ENCODE measurements around the gene AKIRIN2.

Gene AKIRIN2

GRCh38 chr6:87664921-87665485 is 37.0 kb downstream of the AKIRIN2 start:
- H3K4me3 ChIP-seq, result no peak overlapping the region
- H3K27ac ChIP-seq, result peak overlapping the region in 1 of 21 experiments; percentile 42

- Histone ChIP-seq H3K27ac (no peak overlapping the region), H3K4me3 (no peak overlapping the region)
Measured at GRCh38 chr6:87663434-87663833, 38.6 kb downstream of the AKIRIN2 start.

GRCh38 chr6:87661503-87661902 is 40.5 kb downstream of the AKIRIN2 start:
- H3K4me3 ChIP-seq, result no peak overlapping the region
- H3K27ac ChIP-seq, result no peak overlapping the region

GRCh38 chr6:87661016-87661415 is 41.0 kb downstream of the AKIRIN2 start:
- H3K27ac ChIP-seq, result no peak overlapping the region
- H3K4me3 ChIP-seq, result no peak overlapping the region

- Histone ChIP-seq H3K4me3 (no peak overlapping the region), H3K27ac (no peak overlapping the region)
Measured at GRCh38 chr6:87660226-87660911, 41.7 kb downstream of the AKIRIN2 start.

DNA sequence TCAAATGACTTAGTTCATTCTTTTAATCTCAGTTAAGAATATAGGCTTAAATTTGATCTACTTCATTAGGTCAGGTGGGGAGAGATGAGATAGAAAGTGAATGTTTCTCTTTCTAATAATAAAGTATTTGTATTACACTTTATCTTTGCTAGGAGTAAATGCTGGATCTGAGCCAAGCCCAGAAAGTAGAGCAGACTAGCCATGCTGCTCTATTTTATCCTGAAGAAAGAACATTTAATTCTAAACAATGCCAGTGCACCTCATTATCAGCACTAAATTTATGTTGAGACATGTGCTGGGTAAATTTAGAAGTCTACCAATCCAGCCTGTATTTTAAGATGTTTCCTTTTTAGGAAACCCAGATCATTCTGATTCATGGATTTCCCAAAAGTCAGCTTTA is 43.5 kb downstream of the AKIRIN2 start:
- H3K27ac ChIP-seq, result no peak overlapping the region

DNA sequence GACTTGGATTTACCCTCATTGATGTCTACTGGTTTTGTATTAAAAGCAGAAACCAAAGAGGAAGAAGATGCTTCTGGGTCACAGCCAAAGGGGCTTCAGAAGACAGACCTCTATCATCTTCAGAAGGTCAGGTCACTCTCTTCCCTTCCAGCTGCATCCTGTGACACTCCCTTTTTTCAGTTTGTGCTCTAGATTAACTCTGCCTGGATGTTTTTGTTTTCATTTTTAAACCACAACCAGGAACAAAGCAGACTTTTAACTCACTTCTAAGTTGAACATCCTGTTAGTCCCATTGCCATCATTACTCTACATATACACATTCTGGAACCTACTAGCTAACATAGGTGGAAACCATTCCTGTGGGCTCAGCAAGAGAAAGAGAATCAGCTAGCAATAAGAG is 45.2 kb downstream of the AKIRIN2 start:
- H3K4me3 ChIP-seq, result no peak overlapping the region
- H3K27ac ChIP-seq, result peak overlapping the region in 1 of 21 experiments; percentile 11

More for the DNA sequence above, 43.5 kb downstream of the AKIRIN2 start:
- no peak overlapping the region for H3K4me3 ChIP-seq

DNA sequence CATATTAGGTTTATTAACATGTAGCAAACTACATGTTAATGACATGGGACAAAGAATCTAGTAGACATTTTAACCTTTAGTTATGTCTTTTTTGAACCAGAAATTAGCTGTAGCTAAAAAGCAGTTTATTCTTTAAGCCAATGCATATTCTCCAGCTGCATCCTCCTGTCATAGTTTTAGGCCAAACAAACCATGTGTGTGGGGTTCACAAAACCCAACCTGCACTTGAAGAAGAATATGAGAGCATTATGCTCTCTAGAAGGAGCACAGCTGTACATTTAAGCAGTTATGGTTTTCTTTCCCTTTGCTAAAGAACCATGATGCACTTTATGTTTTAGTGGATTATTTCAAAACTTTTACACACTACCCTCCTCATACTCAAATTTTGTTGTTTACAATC is 46.2 kb downstream of the AKIRIN2 start:
- Histone ChIP-seq H3K27ac (no peak overlapping the region), H3K4me3 (no peak overlapping the region)

DNA sequence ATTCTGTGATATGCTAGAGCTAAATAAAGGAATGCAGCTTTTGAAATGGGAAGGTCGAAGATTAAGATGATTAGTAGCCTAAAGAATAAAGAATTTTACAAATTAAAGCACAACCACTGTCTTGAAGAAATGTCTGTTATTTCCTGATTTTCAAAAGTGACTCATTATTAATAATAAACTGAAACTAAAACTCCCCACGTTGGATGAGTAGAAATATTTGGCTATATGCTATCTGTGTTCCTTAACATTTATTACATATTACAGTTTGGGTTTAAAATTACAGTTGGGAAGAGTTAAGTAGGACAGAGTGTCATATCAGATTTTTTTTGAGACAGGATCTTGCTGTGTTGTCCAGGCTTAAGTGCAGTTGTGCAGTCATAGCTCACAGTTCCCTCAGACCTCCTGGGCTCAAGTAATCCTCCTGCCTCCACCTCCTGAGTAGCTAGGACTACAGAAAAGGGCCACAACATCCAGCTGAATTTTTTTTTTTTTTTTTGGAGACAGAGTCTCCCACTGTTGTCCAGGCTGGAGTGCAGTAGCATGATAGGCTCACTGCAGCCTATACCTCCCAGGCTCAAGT is 47.1 kb downstream of the AKIRIN2 start:
- Histone ChIP-seq H3K27ac (no peak overlapping the region), H3K4me3 (no peak overlapping the region)

GRCh38 chr6:87654122-87654521 is 47.9 kb downstream of the AKIRIN2 start:
- Histone ChIP-seq H3K27ac (no peak overlapping the region), H3K4me3 (no peak overlapping the region)

DNA sequence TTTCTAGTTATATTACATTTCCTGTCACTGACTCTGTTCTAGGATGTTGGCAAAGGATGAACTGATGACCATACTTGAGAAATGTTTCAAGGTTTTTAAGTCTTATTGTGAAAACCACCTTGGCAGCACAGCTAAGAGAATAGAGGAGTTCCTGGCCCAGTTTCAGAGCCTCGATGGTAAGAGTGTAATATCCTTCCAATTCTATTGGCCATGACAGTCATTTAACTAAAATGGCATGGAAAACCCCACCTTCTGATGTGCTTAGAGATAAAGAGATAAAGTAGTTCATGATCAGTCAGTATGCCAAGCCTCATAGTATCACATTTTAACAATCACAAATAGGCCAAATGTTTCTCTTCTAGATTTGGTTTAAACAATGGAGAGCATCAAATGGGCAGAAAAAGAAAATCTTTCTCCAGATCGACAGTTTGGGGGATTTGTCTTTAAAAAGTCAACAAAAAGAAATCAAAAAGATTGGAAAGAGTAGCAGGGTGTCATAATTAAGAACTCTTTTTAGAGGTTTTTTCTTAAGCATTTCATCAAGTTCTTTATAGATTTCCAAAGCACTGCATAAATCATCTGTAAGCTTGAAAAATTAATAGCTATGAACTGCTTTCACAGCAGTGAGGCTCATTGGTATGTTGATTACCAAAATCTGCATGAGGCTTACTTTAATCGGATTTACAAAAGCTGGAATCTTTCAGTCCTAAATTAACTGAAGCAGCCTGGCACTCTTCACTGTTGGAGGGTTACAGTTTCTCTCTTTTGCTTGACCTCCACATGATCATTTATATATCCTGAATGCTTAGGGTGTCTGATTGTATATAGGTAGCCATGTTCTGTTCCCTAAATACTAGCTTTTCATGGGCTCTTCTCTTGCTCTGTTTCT is 48.7 kb downstream of the AKIRIN2 start:
- Histone ChIP-seq H3K4me3 (no peak overlapping the region), H3K27ac (no peak overlapping the region)

GRCh38 chr6:87645080-87645479 is 57.0 kb downstream of the AKIRIN2 start:
- H3K4me3 ChIP-seq, result no peak overlapping the region
- H3K27ac ChIP-seq, result peak overlapping the region in 4 of 21 experiments; percentile 17 to 49 (median 23)

DNA sequence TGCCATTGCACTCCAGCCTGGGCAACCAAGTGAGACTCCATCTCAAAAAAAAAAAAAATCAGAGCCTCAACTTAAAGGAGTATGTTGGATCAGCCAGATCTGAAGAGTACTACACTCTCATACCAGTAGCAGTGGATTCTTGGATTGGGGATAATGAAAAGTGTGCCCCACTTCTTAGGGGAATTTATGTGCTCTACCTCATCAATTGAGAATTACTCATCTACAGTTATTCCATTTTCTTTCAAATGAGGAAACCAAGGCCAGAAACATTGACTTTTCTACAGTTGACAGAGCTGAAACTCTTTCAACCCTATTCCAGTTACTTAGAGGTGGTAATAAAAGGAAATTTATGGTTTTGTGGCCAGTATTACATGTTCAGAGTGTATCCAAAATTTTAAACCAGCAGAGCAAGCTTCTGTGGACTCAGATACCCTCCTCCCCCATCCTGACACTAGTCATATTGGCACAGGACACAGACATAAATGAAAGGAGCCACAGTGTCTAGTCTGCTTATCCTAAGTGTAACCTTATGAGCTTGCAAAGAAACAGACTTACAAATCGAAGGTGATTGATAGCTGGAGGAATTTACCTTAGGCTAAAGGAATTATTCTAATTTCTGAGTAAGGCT is 60.9 kb downstream of the AKIRIN2 start:
- Histone ChIP-seq H3K27ac (no peak overlapping the region), H3K4me3 (no peak overlapping the region)

DNA sequence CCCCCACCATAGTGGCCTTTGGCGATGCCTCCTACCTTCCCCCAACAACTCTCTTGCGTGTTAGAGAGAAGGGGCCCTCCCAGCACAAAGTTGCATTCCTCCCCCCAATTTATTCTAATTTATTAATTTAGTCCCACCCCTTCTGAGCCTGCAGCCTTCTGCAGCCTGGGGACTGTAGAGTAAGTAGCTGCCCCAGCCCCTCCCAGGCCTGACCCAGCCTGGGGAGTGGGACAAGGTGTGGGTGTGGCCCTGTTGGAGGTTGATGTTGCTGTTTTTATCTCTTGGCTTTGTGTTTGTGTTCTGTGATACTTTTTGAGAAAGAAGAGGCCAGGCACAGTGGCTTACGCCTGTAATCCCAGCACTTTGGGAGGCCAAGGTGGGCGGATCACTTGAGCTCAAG is 62.7 kb downstream of the AKIRIN2 start:
- H3K4me3 ChIP-seq, result no peak overlapping the region
- no peak overlapping the region for H3K27ac ChIP-seq

DNA sequence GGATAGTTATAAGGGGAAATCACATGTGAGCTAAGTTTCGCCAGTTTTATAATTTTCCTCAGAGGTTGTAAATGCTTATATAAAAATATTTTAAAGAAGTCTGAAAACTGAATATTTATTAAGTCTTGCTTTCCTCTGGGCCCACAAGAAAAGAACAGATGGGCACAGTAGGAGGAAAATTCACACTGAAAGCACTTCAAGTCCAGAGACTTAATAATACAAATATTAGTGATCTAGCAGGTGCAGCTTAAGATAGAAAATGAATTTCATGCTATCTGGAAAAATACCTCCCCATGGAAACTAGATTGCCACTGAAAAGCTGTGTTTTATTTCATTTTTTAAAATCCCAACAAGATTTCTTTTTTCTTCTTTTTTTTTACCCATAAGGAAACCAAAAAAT is 64.9 kb downstream of the AKIRIN2 start:
- Histone ChIP-seq H3K4me3 (no peak overlapping the region), H3K27ac (no peak overlapping the region)

DNA sequence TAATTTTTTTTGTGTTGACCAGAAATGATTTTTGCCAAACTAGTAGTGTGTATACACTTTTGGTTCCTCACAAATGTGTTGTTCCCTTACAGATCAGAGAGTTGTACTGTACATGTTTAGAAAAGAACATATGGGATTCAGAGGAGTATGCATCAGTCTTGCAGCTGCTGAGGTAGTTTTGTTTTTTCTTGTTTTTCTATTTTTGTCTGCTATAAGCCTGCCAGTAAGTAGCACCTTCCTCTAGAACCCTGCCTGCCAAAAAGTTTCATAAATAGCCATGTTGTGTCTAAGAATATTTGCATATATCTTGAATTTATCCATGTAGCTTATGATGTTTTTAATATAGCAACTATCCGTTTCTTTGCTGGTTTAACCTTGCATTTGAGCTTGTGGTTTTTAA is 65.7 kb downstream of the AKIRIN2 start:
- no peak overlapping the region for H3K4me3 ChIP-seq
- H3K27ac ChIP-seq, result no peak overlapping the region

GRCh38 chr6:87633851-87634250 is 68.2 kb downstream of the AKIRIN2 start:
- no peak overlapping the region for H3K27ac ChIP-seq
- H3K4me3 ChIP-seq, result no peak overlapping the region

DNA sequence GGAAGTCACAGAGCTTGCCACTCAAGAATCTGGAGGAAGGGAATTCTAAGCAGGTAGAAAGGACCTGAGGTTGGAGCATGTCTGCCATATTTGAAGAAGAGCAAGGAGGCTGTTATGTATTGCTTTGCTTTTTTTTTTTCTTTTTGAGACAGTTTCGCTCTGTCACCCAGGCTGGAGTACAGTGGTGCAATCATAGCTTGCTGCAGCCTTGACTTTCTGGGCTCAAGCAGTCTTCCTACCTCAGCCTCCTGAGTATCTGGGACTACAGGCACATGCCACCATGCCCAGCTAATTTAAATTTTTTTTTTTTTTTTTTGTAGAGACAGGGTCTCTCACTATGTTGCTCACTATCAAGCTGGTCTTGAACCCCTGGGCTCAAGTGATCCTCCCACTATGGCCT is 71.3 kb downstream of the AKIRIN2 start:
- Histone ChIP-seq H3K27ac (no peak overlapping the region), H3K4me3 (no peak overlapping the region)

DNA sequence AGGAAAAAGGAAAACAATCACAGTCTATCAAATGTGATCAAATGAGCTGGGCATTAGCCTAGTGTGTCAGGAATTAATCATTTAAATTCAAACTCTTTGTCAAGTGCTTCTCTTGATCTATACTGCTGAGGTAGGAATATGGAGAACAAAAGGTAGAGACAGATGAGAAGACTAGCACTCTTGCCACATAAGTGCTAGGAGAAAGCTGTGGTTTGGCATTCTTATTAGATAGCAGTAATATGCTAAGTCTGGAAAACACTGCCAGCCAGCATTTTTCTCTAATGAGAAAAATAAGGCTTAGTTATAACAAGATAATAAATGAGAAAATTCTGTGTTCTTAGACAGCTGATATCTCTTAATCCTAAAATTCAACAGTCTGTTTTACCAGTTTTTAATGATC is 73.2 kb downstream of the AKIRIN2 start:
- H3K27ac ChIP-seq, result no peak overlapping the region
- no peak overlapping the region for H3K4me3 ChIP-seq

GRCh38 chr6:87628424-87628823 is 73.6 kb downstream of the AKIRIN2 start:
- no peak overlapping the region for H3K27ac ChIP-seq
- H3K4me3 ChIP-seq, result no peak overlapping the region
